HG02610 (cell line): Measurements from ENCODE around the gene ESPN.

Experiments used
- ATAC-seq: cut with Tn5 transposase; IDR thresholded peaks from one replicate; pipeline ENCODE4 v1.9.1; 2021; ENCODE audit warnings: mild to moderate bottlenecking, moderate library complexity; ENCODE audit not compliant: unreplicated experiment

The ESPN gene

GRCh38 chr1:6495540-6496364, 71.2 kb downstream of the ESPN start:
- ATAC-seq, result no peak

- no peak for ATAC-seq
These were observed 71.8 kb downstream of the ESPN start for GRCh38 chr1:6496365-6496721.

DNA sequence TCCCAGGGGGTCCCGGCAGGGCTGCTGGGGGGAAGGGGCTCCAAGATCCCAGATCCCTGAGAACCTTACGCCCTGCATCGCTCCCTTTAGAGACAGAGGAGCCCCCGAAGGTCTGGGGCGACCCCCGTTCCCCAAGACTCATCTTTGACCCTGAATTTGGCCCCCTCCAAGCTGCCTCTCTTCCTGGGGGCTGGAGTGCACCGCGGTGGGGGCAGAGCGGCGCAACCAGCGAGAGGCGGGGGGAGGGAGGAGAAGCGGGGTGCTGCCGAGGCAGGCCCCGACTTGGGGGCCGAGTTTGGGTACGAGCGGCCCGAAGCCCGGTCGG, 72.3 kb downstream of the ESPN start:
- no peak for ATAC-seq

GRCh38 chr1:6497215-6497866, 72.8 kb downstream of the ESPN start:
- no peak for ATAC-seq

- ATAC-seq, result no peak
These were observed 73.4 kb downstream of the ESPN start for GRCh38 chr1:6497867-6498575.

GRCh38 chr1:6498576-6499111, 74.1 kb downstream of the ESPN start:
- ATAC-seq, result no peak

- ATAC-seq, result no peak
These were observed 74.7 kb downstream of the ESPN start for GRCh38 chr1:6499296-6499695.

GRCh38 chr1:6500544-6501278, 76.1 kb downstream of the ESPN start:
- no peak for ATAC-seq

- ATAC-seq, result no peak
These were observed 76.8 kb downstream of the ESPN start for GRCh38 chr1:6501279-6501813.

GRCh38 chr1:6502000-6502891, 77.7 kb downstream of the ESPN start:
- ATAC-seq, result no peak

- no peak for ATAC-seq
These were observed 79.5 kb downstream of the ESPN start for GRCh38 chr1:6503884-6504602.

GRCh38 chr1:6504887-6505286, 80.3 kb downstream of the ESPN start:
- ATAC-seq, result no peak

DNA sequence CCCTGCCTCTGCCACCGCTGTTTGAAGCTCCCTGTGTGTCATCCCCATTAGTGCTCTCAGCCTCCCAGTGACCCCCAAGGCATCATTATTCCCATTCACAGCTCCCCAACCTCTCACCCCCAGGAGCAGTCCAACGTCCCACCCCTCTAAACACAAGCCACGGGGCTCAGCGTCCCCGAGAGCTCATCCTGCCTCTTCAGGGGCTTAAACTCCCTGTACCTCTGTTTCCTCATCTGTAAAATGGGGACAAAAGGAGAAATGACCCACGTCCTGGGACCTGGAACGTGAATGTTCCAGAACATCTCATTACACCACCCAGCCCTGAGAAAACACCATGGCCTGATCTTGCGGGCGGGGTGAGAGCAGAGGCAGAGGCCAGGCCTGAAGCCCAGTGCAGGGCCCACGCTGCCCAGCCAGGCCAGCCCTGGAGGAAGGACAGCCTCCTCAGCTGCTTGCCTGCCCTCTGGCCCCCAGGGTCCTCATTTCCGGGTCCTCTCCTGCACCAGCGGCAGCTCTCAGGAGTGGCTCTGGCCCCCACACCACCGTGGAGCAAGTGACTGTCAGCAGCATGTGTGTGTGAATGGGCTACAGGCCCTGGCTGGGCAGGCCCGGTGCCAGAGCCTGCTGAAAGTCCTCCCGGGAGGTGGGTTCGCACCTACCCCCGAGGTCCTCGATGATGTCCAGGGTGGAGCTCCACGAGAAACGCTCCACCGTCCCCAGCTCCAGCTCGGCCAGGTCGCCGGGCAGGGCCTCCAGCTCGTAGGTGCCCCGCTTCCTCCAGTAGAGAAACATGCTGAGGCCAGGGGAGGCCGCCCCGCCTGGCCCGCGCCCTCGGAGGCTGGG, 81.0 kb downstream of the ESPN start:
- ATAC-seq, result no peak

- no peak for ATAC-seq
These were observed 81.8 kb downstream of the ESPN start for GRCh38 chr1:6506210-6507036.

- ATAC-seq, result no peak
These were observed 82.5 kb downstream of the ESPN start for GRCh38 chr1:6507037-6507428.

DNA sequence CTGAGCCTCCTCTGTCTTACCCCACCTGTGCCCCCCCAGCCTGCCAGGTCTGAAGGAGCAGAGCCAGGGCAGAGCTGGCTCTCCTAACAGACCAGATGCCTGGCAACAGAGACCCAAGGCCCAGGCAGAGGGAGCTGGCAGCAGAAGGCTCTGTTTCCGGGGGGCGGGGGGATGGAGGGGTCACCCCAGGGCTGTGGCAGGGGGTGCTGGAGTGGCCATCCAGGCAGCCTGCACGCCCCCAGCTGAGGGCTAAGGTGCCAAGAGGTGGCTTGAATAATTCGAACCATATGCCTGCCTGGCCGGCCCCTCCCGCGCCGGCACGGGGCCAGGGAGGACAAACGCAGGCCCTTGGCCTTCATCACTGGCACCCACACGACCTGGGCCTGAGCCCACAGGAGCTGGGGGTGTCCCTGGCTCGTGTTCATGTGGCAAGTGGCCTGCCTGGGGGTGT, 82.9 kb downstream of the ESPN start:
- no peak for ATAC-seq

- ATAC-seq, result no peak
These were observed 83.7 kb downstream of the ESPN start for GRCh38 chr1:6508154-6508815.
